Fibroblast of lung (primary cell): Measurements from ENCODE around the gene TRIM36.

ENCODE experiments used
- CTCF ChIP-seq, 2 donors: IDR thresholded peaks in 1 of 2; conservative IDR thresholded peaks in 1 of 2; 1 replicate in 1 of 2; 2 replicates in 1 of 2; pipeline ENCODE4 v1.5.1; 2011 to 2012; ENCODE audit warnings: low read length in 2 of 2, control low read depth in 1 of 2, inconsistent platforms in 1 of 2, low read depth in 1 of 2, mild to moderate bottlenecking in 1 of 2
- EZH2 ChIP-seq: IDR thresholded peaks from 2 replicates; pipeline ENCODE4 v1.5.1; 2012; ENCODE audit warnings: low read length, control low read depth, mild to moderate bottlenecking; ENCODE audit errors: missing control alignments

GRCh38 chr5:115160975-115161475, 8.7 kb downstream of the TRIM36 start:
- TF ChIP-seq CTCF (conservative IDR thresholded peaks at IDR 0.05 in 1 of 2, IDR thresholded peaks at IDR 0.05 in 1 of 2; ENCODE audit: low read depth in 1 of 2, low read length in 2 of 2) (no peak), EZH2 (no peak)
